Islet of Langerhans (tissue), 1 donor: Measurements from ENCODE around the gene PDCD4.

Source experiments
- FAIRE-seq: peaks from one replicate; lab custom pipeline; 2011; peaks lifted over from hg19 to GRCh38; lab: Jason Lieb, UNC

The PDCD4 gene

DNA sequence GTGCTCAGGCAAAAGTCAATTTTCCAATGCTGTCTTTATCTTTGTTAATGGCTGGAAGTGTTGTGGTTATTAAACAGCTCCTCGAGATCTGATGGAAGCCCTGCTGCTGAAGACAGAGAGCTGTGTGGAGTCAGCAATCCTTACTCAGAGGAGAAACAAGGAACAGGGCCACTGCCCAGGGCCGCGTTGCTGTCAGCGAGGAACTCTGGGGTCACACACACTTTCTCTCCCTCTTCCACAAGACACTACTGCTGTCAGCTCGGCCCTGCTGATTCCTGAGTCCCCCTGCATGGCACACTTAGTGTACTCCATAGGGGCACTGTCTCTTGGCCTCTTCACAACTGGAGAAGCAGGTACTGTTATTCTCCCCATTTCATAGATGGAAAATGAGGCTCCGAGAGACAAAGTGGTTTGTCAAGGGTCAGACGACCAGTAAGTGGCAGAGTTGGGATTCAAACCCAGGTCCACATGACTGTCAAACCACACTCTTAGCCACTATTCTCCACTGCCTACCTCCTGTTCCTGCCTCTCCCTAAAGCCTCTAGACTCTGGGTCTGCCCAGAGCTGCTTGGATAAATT lies 29.3 kb upstream of the PDCD4 start:
- FAIRE-seq, result no peak

- no peak for FAIRE-seq
Measured at GRCh38 chr10:110843031-110843430, 28.7 kb upstream of the PDCD4 start.

DNA sequence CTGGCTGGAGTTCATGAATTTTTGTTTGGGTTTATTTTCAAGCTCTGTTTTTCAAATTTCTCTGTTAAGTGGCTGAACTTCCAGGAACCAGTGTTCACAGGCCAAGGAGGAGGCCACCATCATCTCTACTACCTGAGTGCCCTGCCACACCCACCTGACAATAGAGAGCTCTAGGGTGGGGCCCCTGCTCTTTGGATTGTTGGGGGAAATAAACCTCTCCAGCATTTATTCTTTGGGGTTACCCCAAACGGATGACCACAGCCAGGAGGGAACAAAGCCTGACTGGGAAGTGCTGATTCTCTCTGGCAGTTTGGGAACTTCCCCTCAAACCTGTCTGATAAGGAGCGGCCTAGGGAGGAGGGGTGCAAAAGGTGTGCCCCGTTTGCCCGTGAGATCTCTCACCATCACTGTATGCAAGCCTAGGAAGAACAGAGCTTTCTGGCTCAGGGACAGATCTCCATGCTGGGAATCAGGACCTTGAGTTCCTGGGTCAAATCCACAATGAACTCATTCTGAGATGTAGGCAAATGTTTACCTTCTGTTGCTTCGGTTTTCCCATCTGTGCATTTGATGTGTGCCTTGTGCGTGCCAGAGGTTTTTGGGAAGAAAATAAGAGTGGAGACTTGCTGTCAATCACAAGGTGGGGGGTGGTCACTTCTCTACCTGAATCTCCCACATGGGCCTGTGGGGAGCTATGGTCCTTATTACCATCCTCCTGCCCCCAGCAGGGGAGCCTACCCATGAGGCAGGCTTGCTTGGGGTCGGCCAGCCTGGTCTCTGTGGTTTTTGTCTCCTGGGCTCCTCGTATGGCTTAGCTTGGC lies 27.7 kb upstream of the PDCD4 start:
- FAIRE-seq, result no peak

GRCh38 chr10:110844617-110844881 lies 27.2 kb upstream of the PDCD4 start:
- no peak for FAIRE-seq

DNA sequence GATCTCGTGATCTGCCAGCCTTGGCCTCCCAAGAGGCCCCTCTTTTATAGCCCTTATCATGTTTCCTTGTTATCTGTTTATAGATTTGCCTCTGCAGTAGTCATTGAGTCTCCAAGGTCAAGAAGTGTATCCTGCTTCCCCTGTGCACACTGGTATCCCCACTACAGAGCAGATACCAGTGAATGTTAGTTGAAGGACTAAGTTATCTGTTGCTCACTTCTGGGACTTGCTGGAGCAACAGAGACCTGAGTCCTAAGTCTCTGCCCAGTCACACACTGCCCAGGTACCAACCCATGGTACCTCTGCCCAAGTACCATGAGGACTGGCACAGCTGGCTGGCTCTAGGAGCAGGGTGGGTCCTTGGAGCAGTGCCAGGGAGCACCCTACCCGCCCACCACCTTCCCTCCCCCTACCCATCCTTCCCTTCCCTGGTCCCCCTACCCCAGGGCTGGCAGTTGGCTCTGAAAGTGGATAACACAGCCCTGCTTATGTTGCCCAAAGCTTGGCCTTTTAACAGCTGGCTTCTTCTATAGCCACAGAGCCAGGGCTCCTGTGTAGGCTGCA lies 26.5 kb upstream of the PDCD4 start:
- FAIRE-seq, result no peak

DNA sequence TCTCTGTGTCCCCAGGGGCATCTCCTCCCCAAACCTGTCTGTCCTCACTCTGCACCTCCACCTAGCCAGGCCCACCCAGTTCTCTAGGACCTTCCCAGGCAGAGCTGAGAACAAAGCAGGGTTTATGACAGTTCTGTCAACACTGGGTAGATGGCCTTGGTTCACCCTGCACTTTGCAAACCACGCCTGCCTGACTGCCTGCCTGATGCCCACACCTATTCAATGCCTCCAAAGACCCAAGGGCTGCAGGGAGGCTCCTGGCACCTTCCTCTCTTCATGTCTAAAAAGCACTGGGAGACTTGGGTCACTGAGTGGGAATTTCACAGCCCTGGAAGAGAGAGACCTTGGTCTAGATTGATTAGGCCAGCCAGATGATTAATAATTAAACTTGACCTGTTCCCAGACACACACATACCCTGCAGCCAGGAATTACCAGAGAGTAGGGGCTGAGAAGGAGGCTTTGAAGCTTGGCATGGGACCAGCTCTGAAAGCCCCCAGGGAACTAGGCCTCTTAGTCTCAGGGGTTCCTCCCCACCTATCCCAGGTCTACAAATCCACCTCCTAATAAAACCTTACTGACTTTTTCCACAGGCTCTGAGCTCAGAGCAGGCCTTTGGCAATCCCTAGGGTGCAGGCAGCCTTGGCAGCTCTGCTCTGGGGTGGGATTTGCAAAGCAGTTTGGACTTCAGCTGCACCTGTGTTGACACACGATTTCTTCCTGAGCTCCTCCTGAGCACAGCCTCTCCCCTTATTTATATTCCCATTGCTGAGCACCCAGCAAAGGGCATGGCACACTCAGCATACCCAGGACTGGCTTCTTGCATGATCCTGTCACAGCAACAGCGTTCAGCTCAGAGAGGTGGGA lies 25.7 kb upstream of the PDCD4 start:
- no peak for FAIRE-seq

DNA sequence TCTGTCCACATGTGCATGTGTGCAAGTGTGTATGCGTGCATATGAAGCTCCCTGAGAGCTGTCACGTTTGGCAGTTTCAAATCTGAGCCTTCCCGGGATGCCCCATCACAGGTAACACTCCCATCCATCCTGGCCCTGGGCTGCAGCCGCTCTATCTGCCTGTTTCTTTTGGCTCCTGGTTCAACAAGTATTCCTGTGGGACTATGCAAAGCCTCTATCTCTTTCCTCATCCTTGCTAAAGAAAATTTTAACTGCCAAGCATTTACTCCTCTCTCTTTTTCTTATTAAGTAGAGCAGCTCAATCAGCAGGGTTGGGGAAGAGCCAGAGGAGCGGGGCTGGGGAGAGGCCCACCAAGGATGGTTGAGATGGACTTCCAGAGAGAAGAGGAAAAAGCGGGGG lies 24.4 kb upstream of the PDCD4 start:
- FAIRE-seq, result no peak

DNA sequence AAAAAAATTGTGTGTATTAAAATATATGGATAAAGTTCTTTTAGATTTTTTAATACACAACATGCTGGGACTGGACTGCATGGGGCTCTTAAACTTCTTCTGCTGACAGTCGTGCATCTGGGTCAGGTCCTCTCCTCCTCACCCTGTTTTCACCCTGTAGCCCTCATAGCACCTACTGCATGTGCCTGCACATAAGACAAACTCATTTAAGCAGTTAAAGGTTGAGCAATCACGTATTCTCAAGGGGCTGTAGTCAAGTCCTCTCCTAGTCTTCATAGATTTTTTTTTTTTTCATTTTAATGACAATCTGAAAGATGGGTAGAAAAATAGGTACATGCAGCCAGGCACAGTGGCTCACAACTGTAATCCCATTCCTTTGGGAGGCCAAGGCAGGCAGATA lies 23.6 kb upstream of the PDCD4 start:
- no peak for FAIRE-seq

DNA sequence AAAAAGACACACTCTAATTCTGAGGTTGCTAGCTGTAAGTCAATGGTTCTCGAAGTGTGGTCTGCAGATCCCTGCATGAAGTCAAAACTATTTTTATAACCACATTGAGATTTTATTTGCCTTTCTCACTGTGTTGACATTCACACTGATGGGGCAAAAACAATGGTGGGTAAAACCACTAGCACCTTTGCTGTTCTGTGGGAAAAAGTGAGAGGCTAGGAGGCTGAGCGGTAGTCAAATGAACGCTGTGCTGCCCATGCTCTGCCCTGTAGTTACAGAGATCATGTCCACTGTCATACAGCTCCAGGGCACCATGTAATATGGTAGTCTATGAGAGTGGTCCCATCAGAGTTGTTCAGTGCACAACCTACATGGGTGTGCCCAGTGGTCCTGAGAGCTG lies 21.6 kb upstream of the PDCD4 start:
- FAIRE-seq, result no peak

GRCh38 chr10:110851020-110851612 lies 20.6 kb upstream of the PDCD4 start:
- no peak for FAIRE-seq

GRCh38 chr10:110852255-110852896 lies 19.4 kb upstream of the PDCD4 start:
- no peak for FAIRE-seq

DNA sequence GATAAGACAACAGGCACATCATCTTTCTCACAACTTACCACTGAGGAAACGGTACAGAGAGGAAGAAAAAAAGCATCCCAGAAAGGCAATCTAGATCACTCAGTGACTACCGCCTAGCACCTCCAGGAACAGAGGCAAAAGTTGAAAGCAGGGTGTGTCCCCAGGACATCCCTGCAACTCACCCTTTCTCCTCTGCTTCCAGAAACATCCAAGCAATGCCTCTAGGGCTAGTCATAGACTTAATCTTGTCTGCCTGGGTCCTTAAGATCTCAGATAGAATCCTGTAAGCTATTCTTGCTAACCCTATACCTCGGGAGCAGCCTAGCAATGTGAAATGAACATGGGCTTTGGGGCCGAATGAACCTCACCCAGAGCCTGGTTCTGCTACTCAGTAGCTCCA lies 18.8 kb upstream of the PDCD4 start:
- no peak for FAIRE-seq

- FAIRE-seq, result no peak
Measured at GRCh38 chr10:110853921-110854605, 17.7 kb upstream of the PDCD4 start.

DNA sequence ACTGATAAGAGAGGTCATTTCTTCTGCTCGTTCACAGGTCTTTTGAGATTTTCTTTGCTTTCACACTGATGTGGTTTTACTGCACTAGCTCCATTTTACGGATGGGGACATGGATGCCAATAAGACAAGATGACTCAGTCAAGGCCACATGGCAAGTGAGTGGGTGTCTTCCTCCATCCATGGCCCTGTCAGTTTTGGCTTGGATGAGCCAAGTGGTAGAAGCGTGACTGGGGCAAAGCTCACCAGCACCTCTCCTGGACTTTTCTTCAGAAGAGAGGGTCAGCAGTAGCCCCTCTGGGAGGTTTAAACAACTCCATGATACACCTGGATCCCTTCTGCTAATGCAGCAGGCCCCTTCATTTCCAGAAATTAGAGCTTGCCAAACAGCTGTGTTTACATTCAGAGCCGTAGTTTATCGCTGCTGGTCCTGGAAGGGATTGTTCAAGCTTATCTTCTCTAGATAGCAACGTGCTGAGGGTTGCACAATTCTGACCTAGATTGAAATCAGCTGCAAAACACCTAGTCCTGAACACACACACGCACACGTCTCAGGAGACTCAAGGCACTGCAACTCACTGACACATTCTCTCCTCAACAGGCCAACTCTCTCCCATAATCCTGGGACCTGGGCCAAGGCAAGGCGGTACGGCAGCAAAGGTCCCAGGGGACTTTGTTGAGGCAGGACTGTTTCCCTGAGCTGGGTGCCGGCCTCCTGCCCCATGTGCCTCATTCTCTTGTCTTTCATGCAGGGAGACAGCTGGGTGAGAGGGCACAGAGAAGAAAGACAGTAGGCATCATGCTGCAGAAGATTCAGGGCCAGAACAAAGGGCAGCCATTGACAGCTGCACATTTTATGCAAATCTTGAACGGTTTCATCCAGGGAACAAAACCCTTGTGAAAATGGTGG lies 14.2 kb upstream of the PDCD4 start:
- no peak for FAIRE-seq

DNA sequence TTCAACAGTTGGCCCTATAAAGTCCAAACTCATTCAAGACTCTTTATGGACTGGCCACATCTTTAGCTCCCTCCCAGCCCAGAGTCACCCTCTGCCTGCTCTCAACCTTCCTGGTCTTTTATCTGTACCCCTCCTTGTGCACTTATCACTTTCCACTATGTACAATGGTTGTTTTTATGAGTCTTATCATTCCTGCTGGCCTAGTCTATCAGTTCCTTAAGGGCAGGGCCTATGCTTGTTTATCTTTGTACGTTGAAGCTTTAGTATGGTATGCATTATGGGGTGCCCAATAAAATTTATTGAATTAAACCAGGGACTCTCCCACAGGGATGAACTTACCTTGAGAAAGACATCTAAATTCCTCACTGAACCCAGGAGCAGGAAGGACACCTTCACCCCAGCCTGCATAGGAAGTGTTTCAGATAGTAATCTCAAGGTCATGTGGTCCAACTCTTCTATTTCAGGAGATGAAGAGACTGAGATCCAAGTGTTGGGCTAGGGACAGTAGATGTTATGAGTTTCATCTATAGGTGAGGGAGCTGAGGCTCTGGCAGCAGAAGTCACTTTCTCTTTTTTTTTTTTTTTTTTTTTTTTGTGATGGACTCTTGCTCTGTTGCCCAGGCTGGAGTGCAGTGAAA lies 13.3 kb upstream of the PDCD4 start:
- FAIRE-seq, result no peak

- no peak for FAIRE-seq
Measured at GRCh38 chr10:110859206-110859972, 12.3 kb upstream of the PDCD4 start.

DNA sequence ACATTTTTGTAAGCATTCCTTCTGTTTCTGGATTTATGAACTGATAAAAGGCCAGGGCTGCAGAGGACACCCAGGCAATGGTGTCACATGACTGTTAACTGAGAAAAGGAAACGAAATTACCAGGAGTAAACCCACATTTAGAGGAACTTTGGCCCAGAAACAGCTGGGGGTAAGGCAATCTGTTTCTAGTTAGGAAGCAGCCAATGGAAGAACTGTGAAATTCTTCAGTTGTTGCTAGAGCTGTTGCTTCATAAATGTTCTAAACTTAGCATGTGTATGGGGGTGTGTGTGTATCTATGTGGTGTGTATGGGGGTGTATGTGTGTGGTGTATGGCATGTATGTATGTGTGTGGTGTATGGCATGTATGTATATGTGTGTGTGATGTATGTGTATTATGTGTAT lies 11.8 kb upstream of the PDCD4 start:
- FAIRE-seq, result no peak

DNA sequence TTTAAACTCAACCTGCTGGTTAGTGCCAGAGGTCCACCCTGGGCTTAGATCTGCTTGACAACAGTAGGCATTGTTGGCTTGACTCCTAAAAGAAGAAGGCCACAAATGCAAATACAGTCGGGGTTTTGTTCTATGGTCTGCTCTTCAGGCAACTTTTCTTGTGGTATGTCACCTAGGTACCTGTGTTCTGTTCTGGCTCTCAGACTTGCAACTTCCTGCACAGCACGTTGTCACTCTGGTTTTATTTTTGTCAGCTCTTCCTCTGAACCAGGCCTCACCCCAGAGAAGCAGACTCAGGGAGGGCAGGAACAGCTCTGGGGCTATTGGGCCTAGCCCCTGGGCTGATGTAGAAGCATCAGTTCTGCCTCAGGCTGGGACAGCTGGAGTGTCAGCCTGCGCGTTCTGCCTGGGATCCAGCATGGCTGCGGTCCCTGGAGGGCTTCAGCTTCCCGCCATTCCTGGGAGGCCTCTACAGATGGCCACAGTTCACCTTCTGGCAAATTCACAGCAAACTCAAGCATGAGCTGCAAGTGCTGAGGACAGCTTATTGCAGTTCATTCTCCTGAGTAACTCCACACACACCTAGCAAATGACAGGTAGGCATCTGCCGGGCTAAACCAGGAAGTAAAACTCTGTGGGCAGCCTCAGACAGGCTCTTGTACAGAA lies 11.0 kb upstream of the PDCD4 start:
- peak; percentile 27 for FAIRE-seq

DNA sequence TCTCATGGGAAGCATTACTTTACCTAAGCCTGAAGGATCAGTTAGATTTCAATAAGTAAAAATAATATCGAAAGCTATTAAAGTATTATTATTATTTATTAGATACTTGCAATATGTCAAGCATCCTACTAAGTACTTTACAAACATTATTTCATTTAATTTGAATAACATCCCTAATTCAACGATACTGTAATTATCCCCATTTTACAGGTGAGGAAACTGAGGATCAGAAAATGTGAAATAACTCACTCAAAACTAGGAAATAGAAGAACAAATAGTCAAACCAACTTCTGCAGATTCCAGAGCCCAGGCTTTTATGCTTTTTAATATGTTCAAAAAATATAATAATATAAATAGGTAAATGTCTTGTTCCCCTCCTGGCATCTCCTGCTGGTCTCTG lies 10.3 kb upstream of the PDCD4 start:
- no peak for FAIRE-seq
